HL-60 (cell line): ENCODE results near the gene MDGA2.

Source experiments
- DNase-seq, 2 experiments: peaks; one replicate each; pipeline ENCODE4 v3.0.0-alpha.2; 2010 to 2020; ENCODE audit warnings: low read depth in 1 of 2, low spot score in 1 of 2
- H3K27ac ChIP-seq: fragments of 250-450 bp; sonication (Bioruptor Pico); replicated peaks from 2 replicates; pipeline ENCODE4 v1.5.1; 2020; ENCODE audit warnings: mild to moderate bottlenecking, moderate library complexity
- H3K27me3 ChIP-seq: fragments of 250-450 bp; sonication (Bioruptor Pico); 2 replicates; pipeline ENCODE4 v1.5.1; 2021; ENCODE audit warnings: mild to moderate bottlenecking, moderate library complexity; ENCODE audit not compliant: insufficient read depth, poor library complexity, severe bottlenecking
- H3K4me3 ChIP-seq: replicated peaks from 2 replicates; pipeline ENCODE4 v1.5.1; 2011; ENCODE audit warnings: mild to moderate bottlenecking, control low read depth, low read length; ENCODE audit not compliant: insufficient read depth
- CTCF ChIP-seq: IDR thresholded peaks from one replicate; pipeline ENCODE4 v1.5.1; 2011; ENCODE audit warnings: low read length, control low read depth, inconsistent platforms; ENCODE audit not compliant: insufficient read depth
- GABPA ChIP-seq: IDR thresholded peaks from 2 replicates; pipeline ENCODE4 v1.6.1; 2012; ENCODE audit warnings: low read depth
- POLR2AphosphoS5 ChIP-seq: IDR thresholded peaks from 2 replicates; pipeline ENCODE4 v1.6.1; 2012; ENCODE audit warnings: low read depth
- SPI1 ChIP-seq: IDR thresholded peaks from 2 replicates; pipeline ENCODE4 v1.6.1; 2012; ENCODE audit warnings: low read depth, mild to moderate bottlenecking, borderline replicate concordance
- TF ChIP-seq, protein P1 (sequence below): IDR thresholded peaks from 2 replicates; pipeline ENCODE4 v1.6.1; 2012; ENCODE audit warnings: low read depth; ENCODE audit not compliant: insufficient replicate concordance

MDGA2 gene

DNA sequence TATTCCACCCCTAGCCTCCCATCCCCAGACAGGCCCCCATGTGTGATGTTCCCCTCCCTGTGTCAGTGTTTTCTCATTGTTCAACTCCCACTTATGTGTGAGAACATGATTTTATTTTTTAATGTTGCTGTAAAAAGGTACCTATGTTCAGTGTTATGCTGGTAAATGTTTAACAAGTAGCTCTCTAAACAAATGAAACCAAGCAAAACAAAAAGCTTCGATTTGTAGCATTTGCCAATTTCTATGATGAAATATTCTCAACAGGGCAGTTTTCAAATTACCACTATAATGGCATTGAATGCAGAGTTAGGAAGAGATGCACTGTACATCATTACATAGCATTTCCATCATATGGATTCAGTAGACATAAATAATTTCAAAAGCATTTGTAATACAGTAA, 410.6 kb downstream of the MDGA2 start:
- no peak overlapping the region for H3K4me3 ChIP-seq
- no peak for TF ChIP-seq GABPA
- no peak for TF ChIP-seq POLR2AphosphoS5
- TF ChIP-seq SPI1, result no peak
- no peak for TF ChIP-seq CTCF
- TF ChIP-seq, protein P1, sequence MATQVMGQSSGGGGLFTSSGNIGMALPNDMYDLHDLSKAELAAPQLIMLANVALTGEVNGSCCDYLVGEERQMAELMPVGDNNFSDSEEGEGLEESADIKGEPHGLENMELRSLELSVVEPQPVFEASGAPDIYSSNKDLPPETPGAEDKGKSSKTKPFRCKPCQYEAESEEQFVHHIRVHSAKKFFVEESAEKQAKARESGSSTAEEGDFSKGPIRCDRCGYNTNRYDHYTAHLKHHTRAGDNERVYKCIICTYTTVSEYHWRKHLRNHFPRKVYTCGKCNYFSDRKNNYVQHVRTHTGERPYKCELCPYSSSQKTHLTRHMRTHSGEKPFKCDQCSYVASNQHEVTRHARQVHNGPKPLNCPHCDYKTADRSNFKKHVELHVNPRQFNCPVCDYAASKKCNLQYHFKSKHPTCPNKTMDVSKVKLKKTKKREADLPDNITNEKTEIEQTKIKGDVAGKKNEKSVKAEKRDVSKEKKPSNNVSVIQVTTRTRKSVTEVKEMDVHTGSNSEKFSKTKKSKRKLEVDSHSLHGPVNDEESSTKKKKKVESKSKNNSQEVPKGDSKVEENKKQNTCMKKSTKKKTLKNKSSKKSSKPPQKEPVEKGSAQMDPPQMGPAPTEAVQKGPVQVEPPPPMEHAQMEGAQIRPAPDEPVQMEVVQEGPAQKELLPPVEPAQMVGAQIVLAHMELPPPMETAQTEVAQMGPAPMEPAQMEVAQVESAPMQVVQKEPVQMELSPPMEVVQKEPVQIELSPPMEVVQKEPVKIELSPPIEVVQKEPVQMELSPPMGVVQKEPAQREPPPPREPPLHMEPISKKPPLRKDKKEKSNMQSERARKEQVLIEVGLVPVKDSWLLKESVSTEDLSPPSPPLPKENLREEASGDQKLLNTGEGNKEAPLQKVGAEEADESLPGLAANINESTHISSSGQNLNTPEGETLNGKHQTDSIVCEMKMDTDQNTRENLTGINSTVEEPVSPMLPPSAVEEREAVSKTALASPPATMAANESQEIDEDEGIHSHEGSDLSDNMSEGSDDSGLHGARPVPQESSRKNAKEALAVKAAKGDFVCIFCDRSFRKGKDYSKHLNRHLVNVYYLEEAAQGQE, result no peak
- no peak for DNase-seq
- H3K27me3 ChIP-seq, result no peaks in the 10 kb centered on the region
- H3K27ac ChIP-seq, result no peak overlapping the region

DNA sequence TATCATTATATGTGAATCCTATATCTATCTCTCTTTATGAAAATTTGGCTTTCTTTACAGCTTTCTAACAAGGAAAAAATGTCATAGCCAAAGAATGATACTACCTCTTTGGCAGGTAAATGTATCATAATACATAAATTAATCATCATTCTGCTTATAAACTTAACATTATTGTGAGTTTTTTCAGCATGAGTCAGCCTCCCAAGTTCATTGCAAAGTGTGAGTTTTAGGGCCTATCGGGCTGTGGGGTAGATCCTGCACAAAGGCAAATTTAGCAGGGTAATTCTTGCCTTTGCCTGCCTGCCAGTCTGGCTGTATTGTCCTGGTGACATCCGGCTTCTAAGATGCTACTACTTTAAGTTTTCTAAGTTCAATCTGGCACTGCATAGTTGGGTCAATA, 412.6 kb downstream of the MDGA2 start:
- DNase-seq, result no peak
- TF ChIP-seq POLR2AphosphoS5 (no peak), GABPA (no peak), CTCF (no peak), SPI1 (no peak)
- TF ChIP-seq, protein P1, result no peak
- Histone ChIP-seq H3K27ac (no peak overlapping the region), H3K27me3 (no peaks in the 10 kb centered on the region), H3K4me3 (no peak overlapping the region)

DNA sequence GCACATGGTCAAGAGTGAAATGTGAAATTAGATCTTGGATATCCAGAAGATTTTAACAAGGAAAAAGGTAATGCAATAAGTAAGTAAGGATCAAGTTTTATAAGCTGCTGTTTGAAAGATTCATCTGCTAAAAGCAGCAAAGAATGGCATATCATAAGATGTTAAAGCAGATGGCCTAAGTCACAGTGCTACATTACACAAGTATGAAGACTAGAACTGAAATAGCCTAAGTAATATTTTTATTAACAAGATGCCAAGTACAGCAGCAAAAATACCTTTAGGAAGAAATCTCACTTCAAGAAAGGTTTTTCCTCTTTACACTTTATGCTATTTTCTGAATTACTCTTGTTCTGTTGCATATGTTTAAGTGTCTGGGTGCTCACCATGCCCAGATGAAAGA, 414.1 kb downstream of the MDGA2 start:
- TF ChIP-seq, protein P1, result no peak
- TF ChIP-seq GABPA, result no peak
- TF ChIP-seq SPI1, result no peak
- no peak for TF ChIP-seq POLR2AphosphoS5
- no peak overlapping the region for H3K27ac ChIP-seq
- no peak for DNase-seq
- no peaks in the 10 kb centered on the region for H3K27me3 ChIP-seq
- H3K4me3 ChIP-seq, result no peak overlapping the region

DNA sequence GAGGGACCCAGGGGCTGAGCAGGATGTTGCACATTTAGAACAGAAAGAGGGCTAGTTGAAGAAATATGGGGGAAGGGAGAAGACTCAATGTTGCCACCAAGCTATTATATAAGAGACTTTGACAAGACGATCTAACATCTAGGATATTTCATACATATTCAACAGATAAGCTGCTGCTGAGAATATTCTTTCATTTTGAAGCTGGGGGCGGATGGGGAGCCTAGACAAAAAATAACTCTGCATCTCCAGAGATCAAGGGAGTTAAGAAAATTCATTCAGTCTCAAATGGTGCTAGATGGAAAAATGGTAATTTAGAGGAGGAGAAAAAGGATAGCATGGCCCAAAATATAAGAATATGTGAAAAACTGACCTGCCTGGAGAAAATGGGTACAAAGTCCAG, 415.6 kb downstream of the MDGA2 start:
- Histone ChIP-seq H3K27me3 (no peaks in the 10 kb centered on the region), H3K27ac (no peak overlapping the region), H3K4me3 (no peak overlapping the region)
- TF ChIP-seq GABPA (no peak), SPI1 (no peak), CTCF (no peak), POLR2AphosphoS5 (no peak)
- TF ChIP-seq, protein P1, result no peak
- no peak for DNase-seq
